Heart right ventricle (tissue), 16 donors: ENCODE measurements around the gene NSUN2. TPM values are rescaled to one million over a fixed set of nuclear protein-coding genes. Genes with fewer than 3 reads are reported as not detected.

Experiments used
- ATAC-seq, 8 donors: fragments of 200-7000 bp; cut with Tn5 transposase; one replicate each; pipeline ENCODE4 v1.9.1; 2020; ENCODE audit warnings: mild to moderate bottlenecking in 8 of 8, moderate library complexity in 8 of 8, moderate number of reproducible peaks in 1 of 8
- DNase-seq, 2 donors: peaks; one replicate each; pipeline ENCODE4 v3.0.0-alpha.2; 2020
- H3K27ac ChIP-seq, 10 donors: fragments of 200-600 bp; sonication (generic) in 2 of 10; one replicate each; pipeline versions ENCODE4 v1.5.0 to v1.8.0; 2020 to 2022; ENCODE audit warnings: mild to moderate bottlenecking in 3 of 10
- H3K27me3 ChIP-seq, 7 donors: fragments of 200-600 bp; one replicate each; pipeline ENCODE4 v1.8.0; 2021 to 2022; ENCODE audit warnings: mild to moderate bottlenecking in 2 of 7
- H3K36me3 ChIP-seq, 9 donors: fragments of 200-600 bp; sonication (generic) in 1 of 9; one replicate each; pipeline versions ENCODE4 v1.5.0 to v1.8.0; 2020 to 2022; ENCODE audit warnings: mild to moderate bottlenecking in 2 of 9
- H3K4me1 ChIP-seq, 9 donors: fragments of 200-600 bp; sonication (generic) in 1 of 9; one replicate each; pipeline versions ENCODE4 v1.5.0 to v1.8.0; 2020 to 2022; ENCODE audit warnings: mild to moderate bottlenecking in 4 of 9
- H3K4me3 ChIP-seq, 10 donors: fragments of 200-600 bp; sonication (generic) in 2 of 10; one replicate each; pipeline versions ENCODE4 v1.5.0 to v1.8.0; 2020 to 2022; ENCODE audit warnings: mild to moderate bottlenecking in 7 of 10, moderate library complexity in 2 of 10
- H3K9me3 ChIP-seq, 11 donors: fragments of 200-600 bp in 10 of 11; sonication (generic) in 2 of 11; one replicate each; pipeline versions ENCODE4 v1.5.0 to v1.8.0; 2013 to 2022; ENCODE audit warnings: mild to moderate bottlenecking in 2 of 11, control low read depth in 1 of 11, moderate library complexity in 1 of 11
- WGBS, 2 donors: extraction: QIAGEN DNeasy Blood & Tissue Kit; methylation state at CpG; one replicate each; pipeline ENCODE4 v1.1.7; 2013; ENCODE audit warnings: inconsistent platforms in 1 of 2; 5-methylcytosine and 5-hydroxymethylcytosine counted together
- intact Hi-C, 10 donors: fragments of 100-400 bp; cut with DNase I; formaldehyde crosslinking; loops; one replicate each; pipeline versions ENCODE4 v1.11.1 to v1.14.2; 2022
- polyA plus RNA-seq, 2 donors: library from polyadenylated mRNA; stranded (reverse); fragments of 200-250 nt; gene quantifications; one replicate each; pipeline ENCODE4 v1.2.3, GENCODE V29; 2013
- total RNA-seq, 10 donors: library from RNA; stranded (reverse); fragmentation: NEBNext Ultra II Directional in 3 of 10; extraction: Animal tissue kit (Norgen Biotek cat#: 25700) in 3 of 10; gene quantifications; one replicate each; pipeline versions ENCODE4 v1.2.1 to v1.2.4, GENCODE V29; 2021 to 2023
- TF ChIP-seq, protein P1 (sequence below), 9 donors: fragments of 200-600 bp; sonication (generic) in 2 of 9; IDR thresholded peaks; one replicate each; pipeline versions ENCODE4 v1.5.0 to v1.8.0; 2021 to 2022; ENCODE audit warnings: antibody characterized with exemption in 9 of 9, mild to moderate bottlenecking in 5 of 9, moderate library complexity in 1 of 9
- donor health status: Arrhythmogenic right ventricular cardiomyopathy.
- donor health status: ischemic (EF 13 %, LVEDD 7.1; RV severe dilation, severe dysfunction).
- donor health status: healthy with polysubstance abuse.
- donor health status: DM: no; HTN: yes; CAD: no.
- donor health status: DM: no; HTN: no; CAD: no.
- donor health status: ischemic (EF 25% LVEDD 6.9; RV normal size, moderate dysfunction).
- donor health status: ischemic (EF 25% LVEDD 5.7; RV mildly dilated, moderate dysfunction).
- donor health status: healthy.
- donor health status: DM: yes; HTN: yes; CAD: no.
- donor health status: Ischemic cardiomyopathy.
- donor health status: ischemic (EF 35%, LVEDD 5.7; RV mildly dilated, moderate dysfunction).
- donor health status: nonischemic (EF 11% LVEDD 7.7; RV severe dilation, severe dysfunction).
- donor health status: DM: yes; HTN: yes; CAD: no.
- donor health status: PGD.
- donor health status: ischemic (EF 29% LVEDD 5.4; RV normal size, mild dysfunction).
- donor health status: nonischemic (EF 23%, LVEDD 6.1; RV moderate dilation, normal function).

The NSUN2 gene
- total and polyA plus RNA-seq, 12 donors: 27.9 to 42.6 (median 34.9) TPM

DNA sequence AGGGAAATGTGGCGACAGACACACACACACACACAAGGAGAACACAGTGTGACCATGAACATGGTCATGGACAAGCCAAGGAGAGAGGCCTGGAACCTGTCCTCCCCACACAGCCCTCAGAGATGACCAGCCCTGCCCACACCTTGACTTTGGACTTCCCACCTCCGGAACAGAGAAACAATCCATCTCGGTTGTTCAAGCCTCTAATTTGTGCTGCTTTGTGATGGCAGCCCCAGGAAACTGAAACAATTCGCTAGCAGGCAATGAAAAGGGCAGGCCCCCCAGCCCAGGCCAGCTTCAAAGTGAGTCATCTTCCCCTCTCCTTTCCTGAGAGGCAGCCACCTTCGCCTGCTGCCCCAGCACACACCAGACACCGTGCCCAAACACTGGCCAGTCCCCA, 47.7 kb downstream of the NSUN2 start:
- H3K4me3 ChIP-seq: no peak overlapping the region
- ATAC-seq (no peak), DNase-seq (no peak)
- peaks cover 0 to 45% (median 21%) of the 10 kb centered on the region in 7 donors for H3K27me3 ChIP-seq
- peaks cover 0 to 3% (median 0%) of the 10 kb centered on the region in 11 donors for H3K9me3 ChIP-seq
- no peak overlapping the region for H3K27ac ChIP-seq
- WGBS, 2 donors: 57 to 62% methylated on average over 6 of the region's 6 CpGs
- peaks cover 0 to 15% (median 4%) of the 10 kb centered on the region in 9 donors for H3K4me1 ChIP-seq
- no peaks in the 10 kb centered on the region for H3K36me3 ChIP-seq
- intact Hi-C loops: loop anchor here in 1 of 10 donors (10.0 kb wide), 1 partner anchor 1090 kb away; no protein-coding TSS in a partner anchor
- TF ChIP-seq, protein P1, sequence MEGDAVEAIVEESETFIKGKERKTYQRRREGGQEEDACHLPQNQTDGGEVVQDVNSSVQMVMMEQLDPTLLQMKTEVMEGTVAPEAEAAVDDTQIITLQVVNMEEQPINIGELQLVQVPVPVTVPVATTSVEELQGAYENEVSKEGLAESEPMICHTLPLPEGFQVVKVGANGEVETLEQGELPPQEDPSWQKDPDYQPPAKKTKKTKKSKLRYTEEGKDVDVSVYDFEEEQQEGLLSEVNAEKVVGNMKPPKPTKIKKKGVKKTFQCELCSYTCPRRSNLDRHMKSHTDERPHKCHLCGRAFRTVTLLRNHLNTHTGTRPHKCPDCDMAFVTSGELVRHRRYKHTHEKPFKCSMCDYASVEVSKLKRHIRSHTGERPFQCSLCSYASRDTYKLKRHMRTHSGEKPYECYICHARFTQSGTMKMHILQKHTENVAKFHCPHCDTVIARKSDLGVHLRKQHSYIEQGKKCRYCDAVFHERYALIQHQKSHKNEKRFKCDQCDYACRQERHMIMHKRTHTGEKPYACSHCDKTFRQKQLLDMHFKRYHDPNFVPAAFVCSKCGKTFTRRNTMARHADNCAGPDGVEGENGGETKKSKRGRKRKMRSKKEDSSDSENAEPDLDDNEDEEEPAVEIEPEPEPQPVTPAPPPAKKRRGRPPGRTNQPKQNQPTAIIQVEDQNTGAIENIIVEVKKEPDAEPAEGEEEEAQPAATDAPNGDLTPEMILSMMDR (IDR thresholded peaks at IDR 0.05): no peak

DNA sequence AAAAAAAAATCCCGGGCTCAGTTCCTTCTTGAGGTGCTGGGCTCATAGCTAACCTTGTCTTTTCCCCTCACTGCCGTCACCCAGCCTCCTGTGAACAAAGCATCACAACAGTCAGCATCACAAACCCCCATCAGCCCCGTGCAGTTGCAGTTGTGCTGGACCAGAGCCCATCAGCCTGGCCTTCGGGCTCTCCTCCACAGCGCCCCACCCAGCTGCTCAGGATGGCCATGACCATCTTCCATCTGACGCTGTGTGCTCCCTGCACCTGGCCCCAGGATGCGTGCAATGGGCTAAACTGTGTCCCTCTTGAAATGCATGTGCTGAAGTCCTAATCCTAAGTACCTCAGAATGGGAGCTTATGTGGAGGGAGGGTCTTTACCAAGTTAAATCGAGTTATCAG, 48.1 kb downstream of the NSUN2 start:
- H3K4me1 ChIP-seq: peaks cover 0 to 15% (median 4%) of the 10 kb centered on the region in 9 donors
- no peak for DNase-seq
- 82 to 84% methylated on average over 8 of the region's 8 CpGs for WGBS, 2 donors

DNA sequence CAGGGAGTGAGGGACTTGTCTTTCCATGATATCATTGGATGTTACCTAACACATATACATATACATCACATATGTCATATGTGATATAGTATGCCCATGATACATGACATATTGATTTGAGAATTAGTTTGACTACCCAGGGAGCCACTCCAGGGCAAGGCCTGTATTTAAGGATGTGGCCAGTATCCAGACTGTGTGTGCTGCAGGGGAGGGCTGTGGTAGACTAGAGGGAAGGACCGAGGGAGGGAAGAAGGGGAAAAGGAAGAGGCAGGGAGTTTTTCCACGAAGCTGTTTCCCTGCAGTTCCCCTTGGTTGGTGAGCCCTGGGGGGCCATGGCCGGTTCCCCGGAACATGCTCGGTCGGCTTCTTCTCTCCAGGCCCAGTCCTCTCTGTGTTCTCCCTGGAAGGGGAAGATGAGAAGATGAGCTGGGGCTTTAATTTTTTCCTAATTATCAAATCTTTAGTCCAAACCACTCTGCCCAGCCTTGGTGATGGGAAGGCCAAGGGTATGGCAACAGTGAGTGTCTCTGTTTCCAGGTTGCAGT, 48.7 kb downstream of the NSUN2 start:
- Histone ChIP-seq H3K27me3 (peaks cover 0 to 46% (median 21%) of the 10 kb centered on the region in 7 donors), H3K36me3 (no peaks in the 10 kb centered on the region), H3K4me3 (no peak overlapping the region), H3K9me3 (peaks cover 0 to 3% (median 0%) of the 10 kb centered on the region in 11 donors), H3K4me1 (peaks cover 0 to 15% (median 4%) of the 10 kb centered on the region in 9 donors), H3K27ac (no peak overlapping the region)
- intact Hi-C loops: loop anchor here in 2 of 10 donors (5.0 to 10.0 kb wide), 2 partner anchors 1089 to 1092 kb away; no protein-coding TSS in a partner anchor
- DNase-seq (no peak), ATAC-seq (no peak)
- TF ChIP-seq, protein P1 (IDR thresholded peaks at IDR 0.05): no peak
- WGBS, 2 donors: 71 to 73% methylated on average over 6 of the region's 6 CpGs

More for the DNA sequence above, 48.1 kb downstream of the NSUN2 start:
- H3K4me3 ChIP-seq: no peak overlapping the region
- peaks cover 0 to 46% (median 21%) of the 10 kb centered on the region in 7 donors for H3K27me3 ChIP-seq
- peaks cover 0 to 3% (median 0%) of the 10 kb centered on the region in 11 donors for H3K9me3 ChIP-seq
- TF ChIP-seq, protein P1 (IDR thresholded peaks at IDR 0.05): no peak
- no peak for ATAC-seq
- no peaks in the 10 kb centered on the region for H3K36me3 ChIP-seq
- intact Hi-C loops: loop anchor here in 2 of 10 donors (5.0 to 10.0 kb wide), 2 partner anchors 1090 to 1092 kb away; no protein-coding TSS in a partner anchor
- H3K27ac ChIP-seq: no peak overlapping the region

DNA sequence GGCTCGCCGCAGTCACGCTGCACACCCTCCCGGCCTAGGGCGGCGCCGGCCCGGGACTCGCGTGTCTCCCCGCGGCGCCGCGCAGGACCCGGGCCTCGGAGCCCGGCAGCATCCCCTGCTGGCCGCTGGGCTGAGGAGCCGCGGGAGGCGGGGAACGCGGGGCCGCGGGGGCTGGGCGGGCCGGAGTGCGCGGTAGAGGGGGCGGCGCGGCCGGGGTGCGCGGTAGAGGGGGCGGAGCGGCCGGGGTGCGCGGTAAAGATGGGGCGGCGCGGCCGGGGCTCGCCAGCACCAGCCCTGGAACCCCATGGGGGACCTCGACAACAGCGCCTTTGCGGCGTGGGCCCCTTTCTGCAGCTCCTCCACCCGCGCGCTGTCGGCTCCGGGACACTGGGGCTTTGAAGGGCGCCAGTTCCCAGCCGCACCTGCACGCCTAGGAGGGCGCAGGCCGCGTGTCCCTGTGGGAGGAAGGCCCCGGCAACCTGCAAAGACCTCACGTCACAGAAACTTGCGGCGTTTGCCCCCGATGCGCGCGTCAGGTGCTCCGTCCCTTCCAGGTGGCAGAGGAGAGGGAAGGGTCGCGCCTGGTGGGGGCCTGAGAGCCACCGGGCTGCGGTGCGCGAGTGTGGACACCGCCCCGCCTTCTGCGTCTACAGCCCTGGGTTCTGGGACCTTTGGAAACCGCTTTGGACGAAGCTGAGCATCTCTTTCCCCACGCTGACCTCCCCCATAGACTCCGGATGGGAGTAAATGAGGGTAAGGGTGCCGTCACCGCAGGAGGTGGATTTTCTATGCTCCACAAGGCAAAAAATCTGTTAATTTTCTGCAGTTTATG, 49.6 kb downstream of the NSUN2 start:
- 5 to 7% methylated on average over 71 to 85 of the region's 85 CpGs for WGBS, 2 donors
- peaks cover 0 to 15% (median 4%) of the 10 kb centered on the region in 9 donors for H3K4me1 ChIP-seq
- ATAC-seq (peak; percentile 76 to 95 (median 88)), DNase-seq (peak in 1 of 2 donors; percentile 51)
- peaks cover 0 to 46% (median 21%) of the 10 kb centered on the region in 7 donors for H3K27me3 ChIP-seq
- no peaks in the 10 kb centered on the region for H3K36me3 ChIP-seq
- TF ChIP-seq, protein P1 (IDR thresholded peaks at IDR 0.05): peak; percentile 19 to 63 (median 34)
- H3K4me3 ChIP-seq: peak overlapping the region; percentile 19 to 62 (median 50)
- H3K27ac ChIP-seq: no peak overlapping the region
- intact Hi-C loops: loop anchor here in 2 of 10 donors (5.0 to 10.0 kb wide), 2 partner anchors 1088 to 1091 kb away; no protein-coding TSS in a partner anchor
- peaks cover 0 to 3% (median 0%) of the 10 kb centered on the region in 11 donors for H3K9me3 ChIP-seq
